GM18505 (cell line): Measurements from ENCODE around the gene CAPN9.
"Not testable (repeated sequence)": the region's sequence is repeated elsewhere in the genome, so short reads cannot be mapped to it uniquely, and the experiment has no call there.

Experiments used
- ATAC-seq: cut with Tn5 transposase; IDR thresholded peaks from one replicate; pipeline ENCODE4 v1.9.1; 2021; ENCODE audit not compliant: unreplicated experiment
- POLR2A ChIP-seq: IDR thresholded peaks from 4 replicates; pipeline ENCODE4 v1.6.1; 2011; ENCODE audit warnings: borderline replicate concordance; ENCODE audit not compliant: insufficient read depth, insufficient read length; ENCODE audit errors: extremely low read depth

CAPN9 gene

GRCh38 chr1:230717251-230717650, 29.9 kb upstream of the CAPN9 start:
- ATAC-seq: no peak
- TF ChIP-seq POLR2A: no peak

- ATAC-seq: not testable (repeated sequence)
Measured at GRCh38 chr1:230721849-230722522, 25.2 kb upstream of the CAPN9 start.

GRCh38 chr1:230725256-230726012, 21.8 kb upstream of the CAPN9 start:
- ATAC-seq: no peak
- TF ChIP-seq POLR2A: no peak

DNA sequence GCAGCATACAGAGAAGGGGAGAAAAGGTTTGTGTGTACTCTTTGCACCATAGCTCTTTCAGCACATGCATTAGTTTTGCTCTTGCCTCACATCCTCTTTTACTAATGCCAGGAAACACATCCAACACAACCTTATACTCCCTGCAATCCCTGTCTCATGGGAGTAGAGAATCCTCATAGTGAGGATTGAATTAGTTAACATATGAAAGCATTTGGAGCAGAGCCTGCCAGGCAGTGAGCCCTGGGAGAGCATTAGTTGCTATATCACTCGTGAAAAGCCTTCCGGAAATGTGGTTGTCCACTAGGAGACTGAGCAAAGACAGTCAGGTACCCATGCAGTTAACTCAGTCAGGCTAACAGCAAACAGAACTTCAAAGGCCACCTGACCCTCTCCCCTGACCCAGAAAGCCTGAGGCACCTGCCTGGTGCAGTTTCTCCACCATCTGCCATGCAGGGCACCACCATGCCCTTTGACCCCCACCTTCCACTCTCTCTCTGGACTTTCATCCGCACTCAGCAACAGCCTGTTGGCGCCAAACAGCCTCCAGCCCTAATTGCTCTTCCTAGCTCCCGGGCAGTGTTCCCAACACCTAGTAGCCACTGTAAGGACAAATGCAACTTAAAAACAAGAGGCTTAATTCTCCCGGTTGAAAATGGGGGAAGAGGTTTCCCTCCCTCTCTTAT, 18.3 kb upstream of the CAPN9 start:
- TF ChIP-seq POLR2A: no peak
- ATAC-seq: no peak

DNA sequence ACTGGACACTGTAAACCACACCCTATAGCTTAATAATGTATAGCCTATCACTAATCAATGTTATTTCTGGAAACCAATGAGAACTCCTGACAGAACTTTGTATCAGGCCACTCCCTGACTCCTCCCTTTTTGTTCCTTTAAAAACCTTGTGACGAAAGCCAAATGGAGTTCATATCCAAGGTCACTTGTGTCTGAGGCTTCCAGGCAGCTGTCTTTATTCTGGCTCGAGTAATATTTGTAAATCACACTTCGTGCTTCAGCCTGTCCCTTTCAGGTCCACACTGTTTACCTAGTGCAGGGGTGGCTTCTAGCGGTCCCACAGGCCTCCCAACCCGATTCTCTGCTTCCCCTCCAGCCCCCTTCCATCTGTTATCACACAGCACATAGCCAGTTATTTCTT, 16.2 kb upstream of the CAPN9 start:
- TF ChIP-seq POLR2A: no peak
- ATAC-seq: no peak

GRCh38 chr1:230735447-230735846, 11.7 kb upstream of the CAPN9 start:
- no peak for ATAC-seq

DNA sequence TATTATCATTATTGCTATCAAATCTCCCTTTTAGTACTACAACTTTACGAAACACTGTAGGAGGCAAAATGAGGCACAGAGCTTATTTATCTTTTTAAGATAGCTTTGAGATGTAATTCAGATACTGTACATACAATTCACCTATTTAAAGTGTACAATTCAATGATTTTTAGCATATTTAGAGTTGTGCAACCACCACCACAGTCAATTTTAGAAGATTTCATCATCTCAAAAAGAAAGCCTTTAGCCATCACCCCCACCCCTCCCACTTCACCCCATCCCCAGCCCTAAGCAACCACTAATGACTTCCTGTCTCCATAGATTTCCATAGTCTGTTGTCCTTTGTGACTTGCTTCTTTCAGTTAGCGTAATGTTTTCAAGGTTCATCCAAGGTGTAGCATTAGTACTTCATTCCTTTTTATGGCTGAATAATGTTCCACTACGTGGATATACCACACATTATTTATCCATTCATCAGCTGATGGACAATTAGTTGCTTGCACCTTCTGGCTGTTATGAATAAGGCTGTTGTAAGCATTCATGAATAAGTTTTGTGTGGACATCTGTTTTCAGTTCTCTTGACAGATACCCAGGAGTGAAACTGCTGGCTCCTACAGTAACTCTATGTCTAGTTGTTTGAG, 9.4 kb upstream of the CAPN9 start:
- no peak for TF ChIP-seq POLR2A
- ATAC-seq: no peak

More at GRCh38 chr1:230735447-230735846, 11.7 kb upstream of the CAPN9 start:
- TF ChIP-seq POLR2A: no peak

- no peak for TF ChIP-seq POLR2A
- ATAC-seq: no peak
Measured at GRCh38 chr1:230739564-230740290, 7.5 kb upstream of the CAPN9 start.

- ATAC-seq: no peak
- TF ChIP-seq POLR2A: no peak
Measured at GRCh38 chr1:230743899-230744298, 3.3 kb upstream of the CAPN9 start.

- no peak for ATAC-seq
- no peak for TF ChIP-seq POLR2A
Measured at GRCh38 chr1:230744382-230744781, 2.8 kb upstream of the CAPN9 start.

DNA sequence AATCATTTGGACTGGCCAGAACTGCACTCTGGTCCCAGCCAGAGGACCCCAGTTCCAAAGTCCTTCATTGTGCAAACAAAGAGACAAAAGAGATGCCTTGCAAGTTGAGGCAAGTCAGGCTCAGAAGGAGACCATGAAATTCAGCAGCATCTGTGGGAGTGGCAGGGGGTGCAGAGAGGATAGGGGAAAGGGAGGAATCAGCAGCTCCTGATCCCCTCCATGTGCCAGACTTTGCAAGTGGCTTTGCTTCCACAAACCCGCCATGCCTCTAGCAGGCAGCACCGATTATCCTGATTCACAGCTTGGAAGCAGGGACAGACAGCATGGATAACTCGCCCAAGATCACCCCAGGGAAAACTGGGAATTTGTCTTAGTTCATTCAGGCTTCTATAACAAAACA, 2.1 kb upstream of the CAPN9 start:
- no peak for TF ChIP-seq POLR2A
- no peak for ATAC-seq

DNA sequence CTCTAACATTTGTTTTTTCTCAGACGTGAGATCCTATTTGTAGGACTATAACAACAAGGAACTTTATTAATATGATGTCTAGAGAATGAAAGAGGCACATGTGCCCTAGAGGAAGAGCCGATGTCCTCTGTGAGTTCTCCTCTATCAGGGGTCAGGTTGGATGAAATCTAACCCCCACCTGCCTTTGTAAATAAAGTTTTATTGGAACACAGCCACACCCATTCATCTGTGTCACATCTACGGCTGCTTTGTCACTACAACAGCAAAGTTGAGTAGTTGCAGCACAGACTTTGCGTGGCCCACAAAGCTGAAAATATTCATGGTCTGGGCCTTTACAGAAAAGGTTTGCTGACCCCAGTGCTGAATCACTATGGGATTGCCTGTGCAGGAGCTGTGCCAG, 571 bp upstream of the CAPN9 start:
- TF ChIP-seq POLR2A: no peak
- ATAC-seq: no peak

- no peak for ATAC-seq
- TF ChIP-seq POLR2A: no peak
Measured at GRCh38 chr1:230747890-230748800, 957 bp downstream of the CAPN9 start.

DNA sequence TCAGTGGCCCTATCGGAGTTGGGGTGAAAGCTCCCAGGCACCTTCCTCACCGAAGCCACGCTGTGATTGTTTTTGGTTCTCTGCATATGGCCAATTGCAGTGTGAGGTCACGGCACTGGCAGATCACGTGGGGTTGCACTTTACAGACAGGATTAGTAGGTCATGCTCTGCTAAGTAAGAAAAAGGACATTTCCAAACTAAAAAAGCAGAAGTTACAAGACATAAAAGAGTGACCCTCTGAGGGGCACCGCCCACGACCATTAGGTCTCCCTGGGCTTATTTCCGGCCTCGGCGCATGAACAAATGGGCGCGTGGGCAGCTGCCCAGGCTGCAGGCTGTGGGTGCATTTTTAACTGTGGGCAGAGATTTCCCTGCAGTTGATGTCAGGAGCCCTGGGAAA, 2.0 kb downstream of the CAPN9 start:
- no peak for TF ChIP-seq POLR2A
- ATAC-seq: no peak
